A549 (cell line): ENCODE results near the gene ITSN1. TPM values are rescaled to one million over a fixed set of nuclear protein-coding genes. Genes with fewer than 3 reads are reported as not detected.

Source experiments
- ATAC-seq, 2 experiments: fragments of 200-7000 bp in 1 of 2; fragments of >200 bp in 1 of 2; cut with Nextera tagmentation in 1 of 2; cut with Tn5 transposase in 1 of 2; 3 replicates each; pipeline versions ENCODE4 v1.8.0 to v1.9.1; 2018 to 2020; ENCODE audit warnings: mild to moderate bottlenecking in 1 of 2, moderate library complexity in 1 of 2
- CTCF ChIA-PET: fragments of 300-600 bp; sonication (Branson Sonifier 250); formaldehyde crosslinking; extraction: SDS; loops from one replicate; lab custom pipeline; 2021; ENCODE audit warnings: antibody characterized with exemption, inconsistent platforms; lab: Yijun Ruan, JAX
- POLR2A ChIA-PET: fragments of 350-600 bp; formaldehyde crosslinking; extraction: SDS; loops from one replicate; lab custom pipeline; 2021; ENCODE audit warnings: antibody characterized with exemption, inconsistent platforms; lab: Yijun Ruan, JAX
- DNase-seq, 2 experiments: peaks; one replicate each; pipeline versions ENCODE4 v3.0.0 to v3.0.0-alpha.2; 2011 to 2016; ENCODE audit warnings: low read depth in 1 of 2, low spot score in 1 of 2
- FAIRE-seq: peaks from 2 replicates; lab custom pipeline; 2011; peaks lifted over from hg19 to GRCh38; lab: Jason Lieb, UNC
- H3K27ac ChIP-seq, 2 experiments: fragments of >200 bp; sonication (Bioruptor Twin); formaldehyde crosslinking; 3 replicates each; pipeline ENCODE4 v1.5.1; 2016 to 2017
- H3K4me1 ChIP-seq: fragments of >200 bp; sonication (Bioruptor Twin); formaldehyde crosslinking; 3 replicates; pipeline ENCODE4 v1.6.1; 2016
- H3K4me2 ChIP-seq: fragments of >200 bp; sonication (Bioruptor Twin); formaldehyde crosslinking; 3 replicates; pipeline ENCODE4 v1.6.1; 2016
- H3K4me3 ChIP-seq: fragments of >200 bp; sonication (Bioruptor Twin); formaldehyde crosslinking; 3 replicates; pipeline ENCODE4 v1.5.1; 2016
- H3K9me3 ChIP-seq: fragments of >200 bp; sonication (Bioruptor Twin); formaldehyde crosslinking; 3 replicates; pipeline ENCODE4 v1.6.1; 2016
- BHLHE40 ChIP-seq: IDR thresholded peaks from 2 replicates; pipeline ENCODE4 v1.6.1; 2012; ENCODE audit warnings: low read depth, low read length, inconsistent platforms
- CBX2 ChIP-seq: fragments of 200-600 bp; sonication (generic); IDR thresholded peaks from 2 replicates; pipeline ENCODE4 v1.6.1; 2016; ENCODE audit warnings: low read depth, mild to moderate bottlenecking, borderline replicate concordance
- CBX8 ChIP-seq: fragments of 200-600 bp; sonication (generic); IDR thresholded peaks from 2 replicates; pipeline ENCODE4 v1.6.1; 2016
- EHF ChIP-seq: fragments of 250-450 bp; sonication (Bioruptor Pico); IDR thresholded peaks from 2 replicates; pipeline ENCODE4 v1.5.0; 2020; ENCODE audit warnings: mild to moderate bottlenecking
- HDAC2 ChIP-seq: fragments of 200-600 bp; sonication (generic); IDR thresholded peaks from 2 replicates; pipeline ENCODE4 v1.6.1; 2016
- HOXA7 ChIP-seq: fragments of 250-450 bp; sonication (Bioruptor Pico); IDR thresholded peaks from 2 replicates; pipeline ENCODE4 v1.5.0; 2020; ENCODE audit warnings: mild to moderate bottlenecking, moderate library complexity
- HOXB13 ChIP-seq: fragments of 250-450 bp; sonication (Bioruptor Pico); IDR thresholded peaks from 2 replicates; pipeline ENCODE4 v1.5.0; 2020; ENCODE audit warnings: low read depth, mild to moderate bottlenecking, moderate library complexity
- JUNB ChIP-seq: fragments of >200 bp; sonication (Bioruptor Twin); formaldehyde crosslinking; IDR thresholded peaks from 2 replicates; pipeline ENCODE4 v1.6.1; 2016
- MAFK ChIP-seq: fragments of 450-650 bp; IDR thresholded peaks from 2 replicates; pipeline ENCODE4 v1.6.1; 2014; ENCODE audit not compliant: partially characterized antibody
- MAZ ChIP-seq: fragments of 150-350 bp; IDR thresholded peaks from 2 replicates; pipeline ENCODE4 v1.6.1; 2014; ENCODE audit warnings: antibody characterized with exemption, low read depth, low read length, borderline replicate concordance
- POLR2AphosphoS2 ChIP-seq: conservative IDR thresholded peaks from 2 replicates; pipeline ENCODE4 v1.6.1; 2012; ENCODE audit warnings: low read length, improper control_type of control experiment, inconsistent platforms
- RCOR1 ChIP-seq: fragments of 150-350 bp; IDR thresholded peaks from 2 replicates; pipeline ENCODE4 v1.6.1; 2014; ENCODE audit warnings: antibody characterized with exemption, low read length, low read depth
- REST ChIP-seq: fragments of 200-600 bp; sonication (generic); IDR thresholded peaks from 2 replicates; pipeline ENCODE4 v1.6.1; 2016; ENCODE audit warnings: antibody characterized with exemption, mild to moderate bottlenecking, moderate library complexity
- RNF2 ChIP-seq: fragments of 200-600 bp; sonication (generic); IDR thresholded peaks from 2 replicates; pipeline ENCODE4 v1.6.1; 2016; ENCODE audit warnings: low read depth, mild to moderate bottlenecking, antibody characterized with exemption, moderate library complexity, borderline replicate concordance
- SMC3 ChIP-seq: fragments of >200 bp; sonication (Bioruptor Twin); formaldehyde crosslinking; IDR thresholded peaks from 3 replicates; pipeline ENCODE4 v1.6.1; 2018; ENCODE audit warnings: inconsistent platforms
- SREBF2 ChIP-seq: fragments of 450-650 bp; IDR thresholded peaks from 2 replicates; pipeline ENCODE4 v1.6.1; 2014; ENCODE audit warnings: mild to moderate bottlenecking, moderate library complexity
- ZC3H11A ChIP-seq: fragments of 450-650 bp; IDR thresholded peaks from 2 replicates; pipeline ENCODE4 v1.6.1; 2014; ENCODE audit warnings: antibody characterized with exemption, mild to moderate bottlenecking
- ZNF302 ChIP-seq: fragments of 250-450 bp; sonication (Bioruptor Pico); IDR thresholded peaks from 2 replicates; pipeline ENCODE4 v1.9.0; 2021; ENCODE audit warnings: inconsistent platforms, mild to moderate bottlenecking, moderate library complexity
- WGBS: methylation state at CpG from one replicate; pipeline ENCODE4 v1.1.6; 2017; ENCODE audit errors: missing lambda C conversion rate; 5-methylcytosine and 5-hydroxymethylcytosine counted together
- polyA plus RNA-seq, 4 experiments: library from polyadenylated mRNA; depleted of rRNA in 3 of 4; stranded (reverse); fragments of >200 nt; fragmentation: RNase III in 1 of 4; extraction: RNeasy Plus Mini Kit Qiagen cat#74134 plus additional on column Dnase treatment in 1 of 4; gene quantifications; 2 replicates in 3 of 4; 3 replicates in 1 of 4; pipeline ENCODE4 v1.2.3, GENCODE V29; 2011 to 2017
- TF ChIP-seq, protein P1 (sequence below): fragments of 450-650 bp; IDR thresholded peaks from 2 replicates; pipeline ENCODE4 v1.6.1; 2014; ENCODE audit warnings: antibody characterized with exemption
- TF ChIP-seq, protein P2 (sequence below): fragments of 250-450 bp; sonication (Bioruptor Pico); IDR thresholded peaks from 2 replicates; pipeline ENCODE4 v1.5.0; 2020; ENCODE audit warnings: low read depth, mild to moderate bottlenecking, moderate library complexity
- TF ChIP-seq, protein P3 (sequence below): fragments of >200 bp; sonication (Bioruptor Twin); formaldehyde crosslinking; IDR thresholded peaks from 3 replicates; pipeline ENCODE4 v1.6.1; 2016

Gene ITSN1
- polyA plus RNA-seq, 2 of the 4 experiments (the other 2 are of a cell fraction) = 15.2 to 23.7 TPM

DNA sequence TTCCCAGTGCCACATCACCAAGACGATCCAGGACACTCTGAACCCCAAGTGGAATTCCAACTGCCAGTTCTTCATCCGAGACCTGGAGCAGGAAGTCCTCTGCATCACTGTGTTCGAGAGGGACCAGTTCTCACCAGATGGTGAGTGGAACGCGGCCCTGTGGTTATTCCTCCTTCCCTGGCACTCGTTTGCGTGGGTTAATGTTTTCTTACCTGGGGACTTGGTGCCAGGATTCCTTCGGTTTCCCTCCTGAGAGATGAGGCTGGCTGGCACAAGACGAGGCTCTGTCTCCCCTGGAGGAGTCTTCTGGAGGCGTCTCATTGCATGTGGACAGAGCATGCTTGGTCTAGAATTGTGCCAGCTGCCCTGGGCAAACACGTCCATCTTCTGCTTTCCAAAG is 244.0 kb downstream of the ITSN1 start:
- no peak overlapping the region for H3K4me3 ChIP-seq
- no peaks in the 10 kb centered on the region for H3K9me3 ChIP-seq
- ChIA-PET POLR2A (no interaction called here), CTCF (no interaction called here)
- no peak overlapping the region for H3K27ac ChIP-seq
- no peak for DNase-seq
- no peak for TF ChIP-seq JUNB
- TF ChIP-seq HOXA7 = no peak
- no peak for TF ChIP-seq CBX8
- TF ChIP-seq HDAC2 = no peak
- no peak for TF ChIP-seq SMC3
- no peak for TF ChIP-seq REST
- TF ChIP-seq, protein P1, sequence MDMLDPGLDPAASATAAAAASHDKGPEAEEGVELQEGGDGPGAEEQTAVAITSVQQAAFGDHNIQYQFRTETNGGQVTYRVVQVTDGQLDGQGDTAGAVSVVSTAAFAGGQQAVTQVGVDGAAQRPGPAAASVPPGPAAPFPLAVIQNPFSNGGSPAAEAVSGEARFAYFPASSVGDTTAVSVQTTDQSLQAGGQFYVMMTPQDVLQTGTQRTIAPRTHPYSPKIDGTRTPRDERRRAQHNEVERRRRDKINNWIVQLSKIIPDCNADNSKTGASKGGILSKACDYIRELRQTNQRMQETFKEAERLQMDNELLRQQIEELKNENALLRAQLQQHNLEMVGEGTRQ = no peak
- TF ChIP-seq, protein P2, sequence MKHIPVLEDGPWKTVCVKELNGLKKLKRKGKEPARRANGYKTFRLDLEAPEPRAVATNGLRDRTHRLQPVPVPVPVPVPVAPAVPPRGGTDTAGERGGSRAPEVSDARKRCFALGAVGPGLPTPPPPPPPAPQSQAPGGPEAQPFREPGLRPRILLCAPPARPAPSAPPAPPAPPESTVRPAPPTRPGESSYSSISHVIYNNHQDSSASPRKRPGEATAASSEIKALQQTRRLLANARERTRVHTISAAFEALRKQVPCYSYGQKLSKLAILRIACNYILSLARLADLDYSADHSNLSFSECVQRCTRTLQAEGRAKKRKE (CRISPR knock-in tag) = no peak
- TF ChIP-seq SREBF2 = no peak
- TF ChIP-seq RCOR1 = no peak
- no peak for TF ChIP-seq ZNF302
- H3K4me2 ChIP-seq = no peak overlapping the region
- WGBS = 53% methylated on average over 11 of the region's 11 CpGs
- ATAC-seq = no peak
- no peaks in the 10 kb centered on the region for H3K4me1 ChIP-seq
- FAIRE-seq = no peak

DNA sequence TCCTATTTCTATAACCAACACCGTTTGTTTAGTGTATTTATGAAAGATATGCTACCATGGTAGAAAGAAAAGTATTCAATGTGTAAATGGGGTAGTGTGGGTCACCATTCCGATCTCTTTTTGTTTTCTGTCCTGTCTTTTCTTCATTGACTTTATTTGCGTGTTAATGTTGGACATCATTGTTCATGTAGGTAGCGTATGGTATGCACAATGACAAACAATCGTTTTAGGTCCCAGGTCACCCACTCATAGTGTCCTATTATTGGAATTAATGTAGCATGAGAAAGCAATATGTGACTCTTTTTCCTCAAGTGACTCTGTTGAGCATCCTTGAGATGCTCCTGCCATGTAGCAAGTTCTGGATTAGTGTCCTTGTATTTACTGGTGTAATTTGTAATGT is 247.9 kb downstream of the ITSN1 start:
- peaks cover 3% of the 10 kb centered on the region; the same call in 1 of the 3 replicates for H3K4me1 ChIP-seq
- no peak overlapping the region for H3K27ac ChIP-seq
- POLR2A ChIA-PET = no interaction called here
- WGBS = 75% methylated on average over 5 of the region's 5 CpGs
- no peak for ATAC-seq
- FAIRE-seq = no peak
- CTCF ChIA-PET = no interaction called here
- no peak for DNase-seq
- no peaks in the 10 kb centered on the region for H3K9me3 ChIP-seq
- TF ChIP-seq CBX2 (no peak), MAFK (no peak), HOXB13 (CRISPR knock-in tag) (no peak), RCOR1 (no peak), EHF (no peak), BHLHE40 (no peak), MAZ (no peak), ZC3H11A (no peak), POLR2AphosphoS2 (no peak), RNF2 (no peak)
- TF ChIP-seq, protein P3, sequence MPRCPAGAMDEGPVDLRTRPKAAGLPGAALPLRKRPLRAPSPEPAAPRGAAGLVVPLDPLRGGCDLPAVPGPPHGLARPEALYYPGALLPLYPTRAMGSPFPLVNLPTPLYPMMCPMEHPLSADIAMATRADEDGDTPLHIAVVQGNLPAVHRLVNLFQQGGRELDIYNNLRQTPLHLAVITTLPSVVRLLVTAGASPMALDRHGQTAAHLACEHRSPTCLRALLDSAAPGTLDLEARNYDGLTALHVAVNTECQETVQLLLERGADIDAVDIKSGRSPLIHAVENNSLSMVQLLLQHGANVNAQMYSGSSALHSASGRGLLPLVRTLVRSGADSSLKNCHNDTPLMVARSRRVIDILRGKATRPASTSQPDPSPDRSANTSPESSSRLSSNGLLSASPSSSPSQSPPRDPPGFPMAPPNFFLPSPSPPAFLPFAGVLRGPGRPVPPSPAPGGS = no peak
- TF ChIP-seq, protein P1 = no peak
- H3K4me2 ChIP-seq = no peak overlapping the region
- H3K4me3 ChIP-seq = no peak overlapping the region
